ENCODE results near the gene LYPLA2. TPM values are rescaled to one million over a fixed set of nuclear protein-coding genes. Genes with fewer than 3 reads are reported as not detected.

Gene LYPLA2
- 61.2 and 66.8 TPM in 2 replicates for total RNA-seq (2014; rRNA removed; shearing (Covaris generic))

DNA sequence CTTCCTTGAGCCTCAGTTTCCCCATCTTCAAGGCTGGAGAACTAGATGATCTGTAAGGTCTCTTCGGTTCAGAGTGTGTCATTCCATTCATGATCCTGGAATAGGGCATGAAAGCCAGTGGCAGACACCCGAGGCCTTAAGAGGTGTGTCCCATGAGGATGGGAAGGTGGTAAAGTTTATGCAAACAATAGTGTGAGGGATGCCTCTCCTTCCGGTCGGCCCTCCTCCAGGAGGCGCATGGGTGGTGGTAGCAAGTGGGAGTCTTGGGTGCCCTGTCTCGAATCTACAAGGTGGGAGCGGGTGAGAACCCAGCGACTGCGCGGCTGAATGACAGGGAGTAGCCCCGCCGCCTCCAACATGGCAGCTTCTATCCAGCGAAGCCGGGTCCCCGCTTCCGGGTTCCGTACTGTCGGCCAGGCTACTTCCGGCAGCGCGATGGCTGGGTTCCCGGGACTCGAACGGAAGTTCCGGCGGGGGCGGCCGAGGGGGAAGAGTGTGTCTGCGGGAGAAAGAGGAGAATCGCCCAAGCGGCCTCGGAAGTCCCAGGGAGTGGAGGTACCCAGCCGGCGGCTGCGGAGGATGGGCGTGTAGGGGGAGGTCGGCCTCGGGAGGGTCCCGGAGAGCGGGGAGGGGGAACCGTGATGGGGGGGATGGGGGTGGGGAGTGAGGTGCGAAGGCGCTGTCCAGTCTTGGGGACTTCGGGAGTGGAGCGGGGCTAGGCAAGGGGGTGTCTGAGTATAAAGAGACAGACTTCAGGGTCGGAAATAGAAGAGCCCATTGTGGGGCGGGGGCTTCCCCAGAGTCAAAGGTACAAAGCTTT is at the start of gene LYPLA2:
Gene LYPLA2 (plus strand): TSS at position 450 of the 820 bp plus-strand sequence. CDS start 1,538 bp downstream, outside the sequence.
- peaks cover 9% of the 10 kb centered on the region for H3K36me3 ChIP-seq
- no peaks in the 10 kb centered on the region for H3K9me3 ChIP-seq (replicated peaks)
- H3K4me3 ChIP-seq: peak within 1 kb of the TSS; percentile 57

DNA sequence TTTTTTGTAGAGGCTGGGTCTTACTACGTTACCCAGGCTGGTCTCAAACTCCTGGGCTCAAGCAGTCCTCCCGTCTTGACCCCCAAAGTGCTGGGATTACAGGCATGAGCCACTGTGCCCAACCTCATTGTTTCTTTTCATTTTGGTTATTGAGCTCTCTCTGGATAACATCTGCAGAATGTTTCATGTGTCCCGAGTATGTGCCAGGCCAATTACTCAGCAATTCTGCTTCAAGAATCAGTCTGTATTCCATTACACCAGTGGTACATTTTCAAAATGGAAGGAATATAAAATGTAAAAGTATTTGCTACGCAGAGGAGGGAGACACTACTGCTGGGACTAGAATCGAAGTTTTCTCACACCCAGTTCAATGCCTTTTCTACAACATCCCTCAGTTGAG is 49.3 kb upstream of the LYPLA2 start:
- no peak overlapping the region for H3K27ac ChIP-seq
- H3K9me3 ChIP-seq (replicated peaks): no peaks in the 10 kb centered on the region
- peaks cover 8% of the 10 kb centered on the region; the same call in 1 of the 2 replicates for H3K4me1 ChIP-seq
- H3K36me3 ChIP-seq: peaks cover 5% of the 10 kb centered on the region; the same call in 1 of the 2 replicates
- no peak overlapping the region for H3K4me3 ChIP-seq
- no peak for DNase-seq
- H3K27me3 ChIP-seq: no peaks in the 10 kb centered on the region

More for the DNA sequence above, at the start of gene LYPLA2:
- no peaks in the 10 kb centered on the region for H3K27me3 ChIP-seq
- H3K27ac ChIP-seq: peak within 1 kb of the TSS; percentile 15; the same call in 1 of the 2 replicates
- peaks cover 9% of the 10 kb centered on the region; the same call in 1 of the 2 replicates for H3K4me1 ChIP-seq
- DNase-seq: peak; percentile 94

DNA sequence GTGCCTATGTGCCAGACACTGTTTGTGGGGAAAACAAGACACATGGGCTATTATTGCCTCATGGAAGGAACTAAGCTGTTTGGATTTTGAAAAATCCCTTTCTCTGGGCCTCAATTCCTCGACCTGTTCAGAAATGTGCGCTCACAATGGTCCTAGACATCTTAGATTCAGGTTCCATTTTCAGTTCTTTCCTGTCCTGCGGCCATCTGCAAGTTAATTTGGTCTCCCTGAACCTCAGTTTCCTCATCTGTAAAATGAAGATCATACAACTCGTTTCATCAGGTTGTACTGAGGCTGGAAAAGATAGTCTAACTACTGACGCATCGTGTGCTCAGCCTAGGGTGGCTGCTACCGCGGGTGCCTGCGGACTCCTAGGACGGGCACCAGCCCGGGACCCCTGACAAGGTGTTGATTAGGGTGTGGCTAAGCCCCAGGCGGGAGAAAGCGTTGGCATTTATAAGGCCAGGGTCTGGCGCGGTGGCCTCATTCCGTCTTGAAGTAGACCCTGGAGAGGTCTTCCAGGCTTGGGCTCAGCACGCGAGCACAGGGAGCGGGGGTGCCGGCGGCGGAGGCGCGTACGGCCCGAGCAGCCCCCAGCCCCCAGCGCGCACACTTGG is 48.2 kb upstream of the LYPLA2 start:
- Histone ChIP-seq H3K4me3 (peak overlapping the region; percentile 95), H3K36me3 (peaks cover 5% of the 10 kb centered on the region; the same call in 1 of the 2 replicates)

DNA sequence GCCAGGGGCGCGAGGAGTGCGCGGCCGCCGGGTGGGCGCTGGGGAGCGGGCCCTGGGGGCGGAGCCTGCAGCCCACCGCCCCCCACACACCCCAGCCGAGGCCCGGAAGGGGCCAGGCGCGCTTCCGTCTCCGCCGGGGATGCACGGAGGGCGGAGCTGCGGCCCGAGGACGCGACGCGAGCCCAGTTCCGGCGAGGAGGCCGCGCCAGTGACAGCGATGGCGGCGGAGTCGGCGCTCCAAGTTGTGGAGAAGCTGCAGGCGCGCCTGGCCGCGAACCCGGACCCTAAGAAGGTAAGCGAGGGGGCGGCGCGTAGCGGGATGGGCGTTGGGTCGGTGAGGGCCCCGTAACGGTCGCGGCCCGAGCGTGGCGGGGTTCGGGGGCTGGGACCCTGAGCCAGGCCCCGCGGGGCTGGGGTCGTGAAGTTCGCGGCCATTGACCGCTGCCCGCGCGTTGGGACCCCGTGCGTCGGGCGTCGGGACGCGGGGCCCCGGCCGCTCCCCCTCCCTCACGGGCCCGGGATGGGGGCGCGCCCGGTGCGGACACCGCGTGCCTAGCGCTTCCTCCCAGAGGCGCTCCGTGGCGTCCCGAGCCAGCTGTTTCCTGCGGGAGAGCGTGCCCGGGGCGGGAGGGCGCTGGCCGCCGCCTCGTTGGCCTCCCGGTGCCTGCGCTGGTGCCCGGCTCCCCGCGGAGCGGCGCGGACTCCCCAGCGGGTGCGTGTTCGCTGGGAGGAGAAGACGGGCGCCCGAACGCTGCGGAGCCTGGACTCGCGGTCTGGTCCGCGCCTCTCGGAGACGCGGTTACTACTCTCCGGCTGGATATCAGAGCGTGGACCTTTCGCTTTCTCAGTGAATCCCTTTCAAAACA is 47.4 kb upstream of the LYPLA2 start, which contains the start of gene ELOA:
Gene ELOA (plus strand): TSS at position 185 of the 866 bp plus-strand sequence. CDS start 33 bp downstream, at position 218.
- Histone ChIP-seq H3K36me3 (peaks cover 5% of the 10 kb centered on the region; the same call in 1 of the 2 replicates), H3K9me3 (replicated peaks) (no peaks in the 10 kb centered on the region), H3K4me1 (peaks cover 8% of the 10 kb centered on the region; the same call in 1 of the 2 replicates), H3K4me3 (peak within 1 kb of the TSS; percentile 95), H3K27ac (peak within 1 kb of the TSS; percentile 42; the same call in 1 of the 2 replicates), H3K27me3 (no peaks in the 10 kb centered on the region)
- peak; percentile 79 to 80 for DNase-seq

More for the DNA sequence above, 48.2 kb upstream of the LYPLA2 start:
- peak overlapping the region; percentile 42; the same call in 1 of the 2 replicates for H3K27ac ChIP-seq
- H3K4me1 ChIP-seq: peaks cover 8% of the 10 kb centered on the region; the same call in 1 of the 2 replicates
- DNase-seq: peak in 1 of 2 experiments; percentile 40
- H3K27me3 ChIP-seq: no peaks in the 10 kb centered on the region
- H3K9me3 ChIP-seq (replicated peaks): no peaks in the 10 kb centered on the region

DNA sequence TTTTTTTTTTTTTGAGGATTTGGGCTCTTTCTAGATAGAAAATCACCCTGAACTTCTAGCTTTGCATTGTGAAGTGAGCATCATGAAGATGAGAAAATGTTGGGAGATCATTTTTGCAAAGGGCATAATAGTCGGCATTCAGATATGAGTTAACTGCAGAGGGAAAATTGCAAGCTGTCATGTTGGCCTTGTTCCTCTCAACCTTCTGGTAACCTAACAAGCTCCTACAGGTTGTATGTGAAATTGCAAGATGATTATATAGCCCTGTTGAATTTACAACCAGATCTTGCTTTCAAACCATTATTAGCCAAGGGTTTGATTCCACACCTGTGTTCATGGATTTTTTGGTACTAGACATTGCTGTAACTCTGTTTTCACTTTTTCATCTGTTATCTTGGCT is 45.4 kb upstream of the LYPLA2 start:
- no peaks in the 10 kb centered on the region for H3K27me3 ChIP-seq
- peak in 1 of 2 experiments; percentile 43 for DNase-seq
- peaks cover 8% of the 10 kb centered on the region for H3K4me1 ChIP-seq
- H3K36me3 ChIP-seq: peaks cover 15% of the 10 kb centered on the region
- no peaks in the 10 kb centered on the region for H3K9me3 ChIP-seq (replicated peaks)
- no peak overlapping the region for H3K4me3 ChIP-seq
- no peak overlapping the region for H3K27ac ChIP-seq

DNA sequence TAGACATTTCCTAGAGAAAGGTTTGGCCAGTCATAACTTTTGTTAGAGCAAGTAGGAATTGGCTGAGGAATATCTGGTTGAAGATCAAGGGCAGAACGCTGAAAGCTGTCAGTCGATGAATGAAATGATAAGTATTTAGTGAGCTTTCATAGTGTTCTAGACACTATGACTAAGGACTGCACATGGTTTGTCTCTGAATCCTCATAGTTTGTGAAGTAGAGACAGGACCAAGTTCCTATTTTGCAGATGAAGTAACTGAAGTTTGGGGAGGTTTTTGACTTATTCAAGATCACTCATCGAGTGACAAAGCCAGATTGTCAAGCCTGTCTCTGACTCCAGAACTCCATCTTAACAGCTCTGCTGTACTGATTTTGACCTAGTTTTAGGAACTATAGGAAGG is 42.9 kb upstream of the LYPLA2 start:
- no peaks in the 10 kb centered on the region for H3K9me3 ChIP-seq (replicated peaks)
- peaks cover 5% of the 10 kb centered on the region; the same call in 1 of the 2 replicates for H3K4me1 ChIP-seq
- H3K4me3 ChIP-seq: no peak overlapping the region
- H3K27ac ChIP-seq: no peak overlapping the region
- H3K36me3 ChIP-seq: peaks cover 40% of the 10 kb centered on the region
- no peak for DNase-seq
- no peaks in the 10 kb centered on the region for H3K27me3 ChIP-seq

DNA sequence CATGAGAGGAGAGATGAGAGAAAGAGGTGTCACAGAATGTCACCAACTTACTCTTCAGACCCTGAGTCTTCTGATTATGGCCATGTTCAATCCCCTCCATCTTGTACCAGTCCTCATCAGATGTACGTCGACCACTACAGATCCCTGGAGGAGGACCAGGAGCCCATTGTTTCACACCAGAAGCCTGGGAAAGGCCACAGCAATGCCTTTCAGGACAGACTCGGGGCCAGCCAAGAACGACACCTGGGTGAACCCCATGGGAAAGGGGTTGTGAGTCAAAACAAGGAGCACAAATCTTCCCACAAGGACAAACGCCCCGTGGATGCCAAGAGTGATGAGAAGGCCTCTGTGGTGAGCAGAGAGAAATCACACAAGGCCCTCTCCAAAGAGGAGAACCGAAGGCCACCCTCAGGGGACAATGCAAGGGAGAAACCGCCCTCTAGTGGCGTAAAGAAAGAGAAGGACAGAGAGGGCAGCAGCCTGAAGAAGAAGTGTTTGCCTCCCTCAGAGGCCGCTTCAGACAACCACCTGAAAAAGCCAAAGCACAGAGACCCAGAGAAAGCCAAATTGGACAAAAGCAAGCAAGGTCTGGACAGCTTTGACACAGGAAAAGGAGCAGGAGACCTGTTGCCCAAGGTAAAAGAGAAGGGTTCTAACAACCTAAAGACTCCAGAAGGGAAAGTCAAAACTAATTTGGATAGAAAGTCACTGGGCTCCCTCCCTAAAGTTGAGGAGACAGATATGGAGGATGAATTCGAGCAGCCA is 39.7 kb upstream of the LYPLA2 start:
- H3K36me3 ChIP-seq: peaks cover 65% of the 10 kb centered on the region
- H3K27ac ChIP-seq: no peak overlapping the region
- peak; percentile 45 to 73 for DNase-seq
- H3K9me3 ChIP-seq (replicated peaks): no peaks in the 10 kb centered on the region
- H3K4me1 ChIP-seq: no peaks in the 10 kb centered on the region; the same call in 1 of the 2 replicates
- H3K27me3 ChIP-seq: no peaks in the 10 kb centered on the region
- H3K4me3 ChIP-seq: no peak overlapping the region

DNA sequence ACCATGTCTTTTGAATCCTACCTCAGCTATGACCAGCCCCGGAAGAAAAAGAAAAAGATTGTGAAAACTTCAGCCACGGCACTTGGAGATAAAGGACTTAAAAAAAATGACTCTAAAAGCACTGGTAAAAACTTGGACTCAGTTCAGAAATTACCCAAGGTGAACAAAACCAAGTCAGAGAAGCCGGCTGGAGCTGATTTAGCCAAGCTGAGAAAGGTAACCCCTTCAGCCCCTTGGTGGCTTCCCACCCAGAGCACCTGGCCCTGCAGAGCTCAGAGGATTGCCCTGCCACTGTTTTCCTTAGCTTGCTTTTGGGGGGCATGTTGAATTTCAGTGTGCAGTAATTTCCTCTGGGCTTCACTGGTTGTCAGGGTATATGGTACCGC is 39.1 kb upstream of the LYPLA2 start:
- Histone ChIP-seq H3K9me3 (replicated peaks) (no peaks in the 10 kb centered on the region), H3K4me1 (no peaks in the 10 kb centered on the region; the same call in 1 of the 2 replicates), H3K27ac (no peak overlapping the region), H3K27me3 (no peaks in the 10 kb centered on the region), H3K4me3 (no peak overlapping the region), H3K36me3 (peaks cover 68% of the 10 kb centered on the region)
- DNase-seq: no peak

DNA sequence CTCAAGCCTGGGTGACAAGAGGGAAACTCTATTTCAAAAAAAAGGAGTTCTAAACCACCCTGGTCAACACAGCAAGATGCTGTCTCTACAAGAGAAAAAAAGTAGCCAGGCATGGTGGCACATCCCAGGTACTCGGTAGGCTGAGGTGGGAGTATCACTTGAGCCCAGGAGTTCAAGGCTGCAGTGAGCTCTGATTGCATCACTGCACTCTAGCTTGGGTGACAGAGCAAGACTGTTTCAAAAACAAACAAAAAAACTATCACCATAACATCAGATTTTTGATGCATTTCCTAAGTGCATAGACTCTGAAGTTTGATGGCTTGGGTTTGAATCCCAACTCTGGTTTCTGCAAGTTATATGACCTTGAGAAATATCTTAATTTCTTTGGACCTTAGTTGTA is 38.0 kb upstream of the LYPLA2 start:
- Histone ChIP-seq H3K9me3 (replicated peaks) (no peaks in the 10 kb centered on the region), H3K36me3 (peaks cover 79% of the 10 kb centered on the region)

DNA sequence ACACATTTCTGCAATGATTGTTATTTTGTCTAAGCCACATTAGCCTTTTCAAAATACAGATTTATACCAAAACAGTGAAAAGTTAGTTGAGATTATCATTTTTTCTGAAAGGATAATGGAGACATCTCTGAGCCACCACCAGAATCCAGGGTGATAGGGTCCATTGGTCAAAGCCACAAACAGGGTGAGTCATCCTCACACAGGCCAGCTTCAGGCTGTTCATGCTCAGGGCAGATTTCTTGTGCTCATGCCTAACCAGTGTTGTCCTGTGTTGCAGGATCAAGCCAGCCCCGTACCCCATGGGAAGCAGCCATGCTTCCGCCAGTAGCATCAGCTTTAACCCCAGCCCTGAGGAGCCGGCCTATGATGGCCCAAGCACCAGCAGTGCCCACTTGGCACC is 34.3 kb upstream of the LYPLA2 start:
- H3K27ac ChIP-seq: no peak overlapping the region
- peaks cover 93% of the 10 kb centered on the region for H3K36me3 ChIP-seq
- no peaks in the 10 kb centered on the region for H3K4me1 ChIP-seq
- no peak overlapping the region for H3K4me3 ChIP-seq
- no peaks in the 10 kb centered on the region for H3K9me3 ChIP-seq (replicated peaks)
- DNase-seq: no peak
- no peaks in the 10 kb centered on the region for H3K27me3 ChIP-seq

More for the DNA sequence above, 38.0 kb upstream of the LYPLA2 start:
- Histone ChIP-seq H3K4me3 (no peak overlapping the region), H3K4me1 (no peaks in the 10 kb centered on the region; the same call in 1 of the 2 replicates), H3K27ac (no peak overlapping the region), H3K27me3 (no peaks in the 10 kb centered on the region)
- DNase-seq: no peak

DNA sequence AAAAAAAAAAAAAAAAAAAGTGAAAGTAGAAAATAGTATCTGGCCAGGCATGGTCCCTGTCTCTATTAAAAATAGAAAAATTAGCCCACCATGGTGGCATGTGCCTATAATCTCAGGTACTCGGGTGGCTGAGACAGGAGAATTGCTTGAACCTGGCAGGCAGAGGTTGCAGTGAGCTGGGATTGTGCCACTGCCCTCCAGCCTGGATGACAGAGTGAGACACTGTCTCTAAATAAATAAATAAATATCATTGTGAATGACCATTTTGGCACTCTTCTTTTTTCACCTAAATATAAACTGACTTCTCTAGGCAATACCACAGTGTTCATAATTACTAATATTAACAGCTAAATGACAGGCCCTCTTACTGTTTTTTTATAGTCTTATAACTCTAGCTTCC is 33.1 kb upstream of the LYPLA2 start:
- H3K36me3 ChIP-seq: peaks cover 87% of the 10 kb centered on the region
- no peaks in the 10 kb centered on the region for H3K27me3 ChIP-seq

DNA sequence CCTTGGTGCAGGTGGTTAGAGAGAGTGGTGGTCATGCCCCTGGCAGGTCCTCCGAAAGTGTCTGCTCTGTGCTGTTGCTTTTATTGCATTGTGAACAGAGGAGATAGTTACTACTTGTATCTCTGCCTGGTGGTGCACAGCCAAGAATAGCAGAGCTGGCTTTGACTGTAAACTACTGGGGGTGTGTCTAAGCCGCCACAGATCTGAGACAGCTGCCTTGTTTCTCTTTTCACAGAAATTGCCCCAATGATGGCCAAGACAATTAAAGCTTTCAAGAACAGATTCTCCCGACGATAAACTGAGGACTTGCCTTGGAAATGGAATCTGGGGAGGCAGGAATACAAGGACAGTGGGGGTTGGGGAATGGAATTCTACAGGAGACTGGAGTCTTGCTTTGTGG is 31.7 kb upstream of the LYPLA2 start:
- no peak for DNase-seq
- H3K4me3 ChIP-seq: no peak overlapping the region
- H3K27ac ChIP-seq: no peak overlapping the region
- H3K27me3 ChIP-seq: no peaks in the 10 kb centered on the region
- H3K9me3 ChIP-seq (replicated peaks): no peaks in the 10 kb centered on the region
- H3K36me3 ChIP-seq: peaks cover 72% of the 10 kb centered on the region
- H3K4me1 ChIP-seq: no peaks in the 10 kb centered on the region

More for the DNA sequence above, 33.1 kb upstream of the LYPLA2 start:
- no peak overlapping the region for H3K4me3 ChIP-seq
- no peaks in the 10 kb centered on the region for H3K4me1 ChIP-seq
- no peak overlapping the region for H3K27ac ChIP-seq
- H3K9me3 ChIP-seq (replicated peaks): no peaks in the 10 kb centered on the region
- DNase-seq: no peak

DNA sequence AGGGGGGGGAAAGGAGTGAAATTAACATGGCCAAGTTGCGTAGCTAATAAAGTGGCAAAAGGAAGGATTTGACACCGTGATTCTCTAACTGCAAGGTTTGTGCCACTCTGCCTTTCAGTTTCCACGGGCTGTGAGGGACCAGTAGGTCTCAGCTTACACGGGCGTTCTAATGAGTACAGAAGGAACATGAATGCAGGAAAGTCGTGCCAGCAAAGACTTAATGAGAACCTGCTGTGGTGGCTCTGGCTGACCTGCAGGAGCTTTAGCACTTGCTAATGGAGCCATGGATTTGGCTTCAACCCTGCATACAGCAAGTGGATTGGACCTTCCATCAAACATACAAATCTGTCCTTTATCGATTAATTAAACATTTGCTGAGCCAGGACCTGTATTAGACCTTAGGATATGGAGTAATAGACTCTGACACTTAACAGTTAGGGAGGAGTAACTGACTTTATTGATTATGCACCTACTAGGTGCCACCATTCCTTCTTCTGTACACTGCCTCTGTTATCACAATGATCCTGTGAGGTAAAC is 27.8 kb upstream of the LYPLA2 start:
- H3K27ac ChIP-seq: no peak overlapping the region
- H3K9me3 ChIP-seq (replicated peaks): no peaks in the 10 kb centered on the region
- peaks cover 45% of the 10 kb centered on the region for H3K36me3 ChIP-seq
- no peak for DNase-seq
- no peaks in the 10 kb centered on the region for H3K4me1 ChIP-seq
- H3K4me3 ChIP-seq: no peak overlapping the region
- no peaks in the 10 kb centered on the region for H3K27me3 ChIP-seq
